ENCODE results near the gene TMPRSS11E.

GRCh38 chr4:68434836-68435235 is 12.4 kb upstream of the TMPRSS11E start:
- TF ChIP-seq POLR2A (IDR thresholded peaks at IDR 0.05) (no peak), CTCF (IDR thresholded peaks at IDR 0.05) (no peak)

Data from heart left ventricle (tissue), 13 donors.